HG03575 (cell line): ENCODE results near the gene LEMD2.
"Not testable (repeated sequence)": the region's sequence is repeated elsewhere in the genome, so short reads cannot be mapped to it uniquely, and the experiment has no call there.

Source experiments
- ATAC-seq: cut with Tn5 transposase; IDR thresholded peaks from one replicate; pipeline ENCODE4 v1.9.1; 2021; ENCODE audit not compliant: unreplicated experiment, insufficient number of reproducible peaks, low FRiP score; ENCODE audit errors: extremely low read depth

The LEMD2 gene

DNA sequence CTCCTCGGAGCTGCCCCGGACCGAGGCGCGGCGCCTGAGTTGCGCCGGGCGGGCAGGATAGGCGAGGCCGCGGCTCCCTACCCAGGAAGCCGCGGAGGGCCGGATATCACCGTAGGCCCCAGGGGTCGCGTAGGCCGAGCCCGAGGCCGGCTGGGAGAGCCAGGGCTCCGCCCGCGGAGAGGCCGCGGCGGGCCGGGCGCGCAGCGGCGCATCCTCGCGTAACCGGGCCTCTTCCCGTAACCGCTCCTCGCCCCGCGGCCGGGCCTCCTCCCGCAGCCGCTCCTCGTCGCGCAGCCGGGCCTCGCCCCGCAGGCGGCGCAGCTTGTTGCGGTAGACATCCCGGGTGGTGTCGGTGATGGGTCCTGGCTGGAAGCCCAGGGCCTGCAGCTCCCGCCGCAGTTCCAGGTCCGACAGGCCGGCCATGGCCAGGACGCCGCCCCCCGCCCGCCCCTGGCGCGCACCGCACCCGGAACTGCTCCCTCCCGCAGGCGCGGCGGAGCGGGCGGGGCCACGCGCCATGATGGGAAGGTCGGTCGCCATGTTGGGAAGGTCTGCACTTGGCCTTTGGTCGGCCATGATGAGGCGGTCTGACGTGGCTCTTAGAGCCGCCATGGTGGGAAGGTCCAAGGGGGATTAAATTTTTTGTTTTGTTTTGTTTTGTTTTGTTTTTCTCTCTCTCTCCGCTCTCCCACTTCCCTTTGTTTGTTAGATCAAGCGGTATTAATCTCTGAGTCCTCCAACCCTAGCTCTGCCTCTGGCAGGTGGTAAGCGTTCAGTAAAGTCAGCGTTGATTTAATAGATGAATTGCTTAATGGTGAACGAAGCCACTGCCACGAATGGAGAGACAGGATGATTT is at the start of gene LEMD2:
Gene LEMD2, minus strand, starts transcription at position 437 of the 856 bp plus-strand sequence. Its CDS starts 14 bp downstream, at position 423.
- no peak for ATAC-seq

DNA sequence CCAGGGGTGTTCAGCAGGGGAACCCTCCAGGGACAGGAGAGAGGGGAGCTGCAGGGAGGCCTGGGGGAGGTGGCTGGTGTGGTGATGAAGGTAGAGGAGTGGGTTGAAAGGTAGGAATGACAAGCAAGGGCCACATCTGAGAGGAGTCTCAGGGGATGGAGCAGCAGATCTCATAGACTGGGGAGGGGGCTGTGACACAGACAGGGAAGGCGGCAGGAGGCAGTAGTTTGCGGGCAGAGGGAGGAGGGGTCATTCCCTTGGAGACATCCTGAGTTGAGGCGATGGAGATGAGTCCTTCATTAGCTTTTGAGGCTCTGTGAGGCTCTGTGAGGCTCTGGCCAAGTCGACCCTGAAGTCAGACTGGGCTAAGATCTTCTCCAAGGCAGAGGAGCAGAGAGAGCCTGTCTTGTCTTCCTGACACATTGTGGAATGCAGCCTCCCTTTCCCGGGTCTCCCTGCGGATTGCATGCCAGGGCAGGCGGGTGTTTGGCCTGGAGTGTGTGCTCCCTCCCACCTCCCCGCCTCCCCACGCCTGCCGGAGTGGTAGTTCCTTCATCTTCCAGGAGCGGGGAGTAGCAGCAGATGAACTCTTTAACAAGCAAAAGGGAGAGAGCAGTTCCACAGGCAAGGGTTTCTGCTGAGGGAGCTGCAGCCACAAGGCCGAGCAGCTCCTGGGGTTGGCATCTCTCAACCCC is 49.2 kb upstream of the LEMD2 start:
- ATAC-seq = no peak

DNA sequence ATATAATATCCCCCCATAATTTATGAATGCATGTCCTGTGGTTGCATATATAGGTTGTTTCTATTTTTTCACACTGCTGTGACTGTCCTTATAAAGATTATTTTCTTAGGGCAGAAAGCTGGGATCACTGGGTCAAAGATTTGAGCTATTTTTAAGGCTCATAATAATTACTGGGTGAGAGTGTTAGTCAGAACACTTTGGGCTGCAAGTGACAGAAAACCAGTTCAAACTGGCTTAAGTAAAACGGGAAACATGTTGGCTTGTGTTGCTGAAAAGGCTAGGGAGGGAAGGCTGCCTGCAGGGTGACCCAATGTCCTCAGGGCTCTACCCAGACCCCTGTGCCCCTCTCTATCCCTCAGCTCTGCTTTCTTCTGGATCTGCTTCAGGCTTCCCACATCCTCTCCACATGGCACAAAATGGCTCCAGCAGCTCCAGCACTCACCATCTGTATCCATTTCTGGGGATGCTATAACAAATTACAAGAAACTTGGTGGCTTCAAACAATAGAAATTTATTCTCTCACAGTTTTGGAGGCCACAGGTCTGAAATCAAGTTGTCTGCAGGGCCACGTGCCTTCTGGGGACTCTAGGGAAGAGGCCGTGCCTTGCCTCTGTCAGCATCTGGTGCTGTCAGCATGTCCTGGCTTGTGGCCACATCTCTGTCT is 48.0 kb upstream of the LEMD2 start:
- ATAC-seq = no peak

DNA sequence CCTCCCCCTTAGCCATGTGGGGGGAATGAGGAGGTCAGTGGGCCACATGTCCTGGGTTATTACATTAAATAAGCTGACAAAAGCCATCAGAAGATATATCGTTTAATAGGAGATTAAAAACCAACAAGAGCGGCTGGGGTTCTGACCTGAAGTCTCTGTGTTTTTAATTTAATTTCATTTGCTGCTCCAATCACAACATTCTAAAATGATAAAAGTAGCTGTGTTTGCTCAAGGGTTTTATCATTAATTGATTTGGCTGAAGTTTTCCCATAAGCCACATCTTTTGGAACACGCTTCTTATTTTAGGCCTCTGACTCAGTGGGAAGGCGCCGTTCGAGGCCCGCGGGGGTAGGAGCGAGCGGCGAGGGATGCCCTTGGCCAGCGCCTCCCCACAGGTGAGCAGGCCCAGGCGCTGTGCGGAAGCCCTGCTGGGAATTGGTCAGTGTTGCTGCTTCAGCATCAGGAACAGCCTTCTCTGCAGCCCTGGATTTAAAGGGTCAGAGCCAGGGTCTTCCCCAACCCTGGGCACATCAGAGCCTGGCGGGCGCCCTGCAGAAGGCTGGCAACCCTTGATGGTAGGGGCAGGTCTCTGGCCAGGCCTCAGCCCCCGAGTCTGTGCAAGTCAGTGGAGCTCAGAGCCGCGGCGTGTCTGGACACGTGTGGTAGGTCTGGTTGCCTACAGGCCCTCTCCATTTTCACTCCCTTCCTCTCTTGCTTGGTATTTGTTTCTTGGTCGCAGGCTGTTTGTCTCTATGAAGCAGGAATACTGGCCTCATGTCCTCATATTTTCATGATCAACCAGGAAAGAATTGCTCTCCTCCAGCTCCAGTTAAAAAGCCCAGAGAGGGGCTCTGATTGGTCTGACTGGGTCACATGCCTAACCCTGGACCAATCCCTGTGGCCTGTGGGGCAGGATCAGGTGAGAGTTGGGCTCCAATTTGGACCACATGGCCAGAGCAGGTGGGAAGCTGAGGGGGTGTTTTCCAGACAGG is 45.8 kb upstream of the LEMD2 start:
- ATAC-seq = no peak

DNA sequence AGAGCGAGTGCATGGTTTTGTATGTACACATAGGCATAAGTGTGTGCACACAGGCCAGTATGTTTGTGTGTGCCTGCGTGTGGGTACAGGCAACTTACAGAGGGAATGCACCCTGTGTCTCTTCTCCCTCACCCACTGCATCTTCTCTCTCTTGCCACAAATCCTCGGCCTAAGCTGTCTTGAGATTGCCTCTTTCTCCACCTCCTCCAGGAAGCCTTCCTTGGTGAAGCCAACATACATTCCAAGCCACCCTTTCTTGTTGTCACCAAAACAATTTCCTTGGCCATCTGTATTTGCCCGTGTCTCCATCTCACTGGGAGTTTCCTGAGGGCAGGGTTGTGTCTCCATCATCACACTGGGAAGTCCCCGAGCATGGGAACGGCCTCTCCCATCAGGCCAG is 44.7 kb upstream of the LEMD2 start:
- ATAC-seq = no peak

DNA sequence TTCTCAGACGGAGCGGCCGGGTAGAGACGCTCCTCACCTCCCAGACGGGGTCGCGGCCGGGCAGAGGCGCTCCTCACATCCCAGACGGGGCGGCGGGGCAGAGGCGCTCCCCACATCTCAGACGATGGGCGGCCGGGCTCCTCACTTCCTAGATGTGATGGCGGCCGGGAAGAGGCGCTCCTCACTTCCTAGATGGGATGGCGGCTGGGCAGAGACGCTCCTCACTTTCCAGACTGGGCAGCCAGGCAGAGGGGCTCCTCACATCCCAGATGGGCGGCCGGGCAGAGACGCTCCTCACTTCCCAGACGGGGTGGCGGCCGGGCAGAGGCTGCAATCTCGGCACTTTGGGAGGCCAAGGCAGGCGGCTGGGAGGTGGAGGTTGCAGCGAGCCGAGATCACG is 43.9 kb upstream of the LEMD2 start:
- not testable (repeated sequence) for ATAC-seq

DNA sequence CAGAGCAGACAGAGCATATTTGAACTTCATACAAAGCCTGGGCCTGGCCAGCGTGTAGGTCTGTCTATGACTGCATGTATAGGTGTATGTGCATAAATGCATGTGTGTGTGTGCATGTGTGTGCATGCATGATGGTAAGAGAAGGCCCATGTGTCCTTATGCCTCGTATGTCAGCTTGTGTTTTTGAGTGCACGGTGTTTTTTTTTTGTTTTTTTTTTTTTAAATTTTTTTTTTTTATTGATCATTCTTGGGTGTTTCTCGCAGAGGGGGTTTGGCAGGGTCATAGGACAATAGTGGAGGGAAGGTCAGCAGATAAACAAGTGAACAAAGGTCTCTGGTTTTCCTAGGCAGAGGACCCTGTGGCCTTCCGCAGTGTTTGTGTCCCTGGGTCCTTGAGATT is 42.8 kb upstream of the LEMD2 start:
- not testable (repeated sequence) for ATAC-seq

DNA sequence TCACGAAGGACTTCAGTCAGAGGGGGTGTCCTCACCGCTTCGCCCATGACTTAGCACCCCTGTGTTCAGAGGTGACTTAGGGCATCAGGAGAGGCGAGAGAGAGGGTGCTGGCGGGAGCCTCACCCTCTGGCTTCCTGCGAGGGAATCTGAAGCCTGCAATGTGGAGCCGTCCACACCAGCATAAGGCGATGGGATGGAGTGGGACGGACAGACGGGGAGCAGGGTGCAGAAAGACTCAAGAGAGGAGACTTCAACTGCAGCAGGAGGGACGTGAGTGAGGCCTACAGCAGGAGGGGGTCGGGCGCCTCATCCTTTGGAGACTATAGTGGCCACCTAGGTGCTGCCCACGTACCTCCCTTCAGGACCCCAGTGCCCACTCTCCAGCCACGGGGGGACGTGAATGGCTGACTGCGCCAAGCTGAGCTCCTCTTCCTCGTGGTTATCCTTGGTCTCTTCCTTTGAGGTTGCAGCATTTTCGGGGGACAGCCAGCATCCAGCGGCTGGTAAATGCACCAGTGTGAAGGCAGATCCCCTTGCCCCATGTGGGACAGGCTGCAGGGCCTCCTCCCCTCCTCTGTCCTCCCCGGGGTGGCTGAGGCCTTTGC is 41.8 kb upstream of the LEMD2 start:
- ATAC-seq = no peak

DNA sequence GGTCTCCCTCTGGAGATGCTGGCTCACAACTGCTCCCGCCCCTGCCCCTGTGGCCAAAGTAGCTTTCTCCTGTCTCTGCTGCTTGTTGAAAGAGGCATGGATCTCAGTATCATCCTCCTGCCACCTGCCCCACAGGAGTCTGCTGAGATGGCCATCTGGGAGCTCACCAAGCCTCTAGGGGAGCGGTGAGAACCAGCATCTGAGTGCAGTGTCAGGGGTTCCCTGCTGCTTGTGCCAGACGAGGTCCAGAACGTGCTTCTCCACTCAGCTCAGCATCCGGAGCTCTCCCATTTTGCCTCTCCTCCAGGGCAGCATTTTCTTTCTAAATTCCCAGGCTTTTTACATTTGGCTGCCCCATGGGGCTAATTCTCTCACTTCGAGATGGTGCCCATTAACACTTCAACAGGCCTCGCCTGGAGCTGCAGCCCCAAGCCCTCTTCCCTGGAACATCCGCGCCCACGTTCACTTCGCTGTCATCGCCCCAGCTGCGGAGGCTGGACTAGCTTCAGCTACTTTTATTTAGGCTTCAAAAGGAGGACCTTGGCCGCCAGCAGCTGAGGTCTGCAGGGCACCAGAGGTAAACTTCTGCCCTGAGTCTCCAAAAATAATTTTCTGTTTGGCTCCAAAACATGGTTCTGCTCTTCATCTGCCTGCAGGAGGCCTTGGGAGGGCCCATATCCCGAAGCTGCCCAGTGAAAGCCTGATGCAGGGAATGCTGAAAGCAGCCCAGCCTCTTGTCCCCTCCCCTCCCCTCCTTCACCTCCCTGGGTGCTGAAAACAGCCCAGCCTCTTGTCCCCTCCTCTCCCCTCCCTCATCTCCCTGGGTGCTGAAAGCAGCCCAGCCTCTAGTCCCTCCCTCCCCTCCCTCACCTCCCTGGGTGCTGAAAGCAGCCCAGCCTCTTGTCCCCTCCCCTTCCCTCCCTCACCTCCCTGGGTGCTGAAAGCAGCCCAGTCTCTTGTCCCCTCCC is 40.1 kb upstream of the LEMD2 start:
- no peak for ATAC-seq

DNA sequence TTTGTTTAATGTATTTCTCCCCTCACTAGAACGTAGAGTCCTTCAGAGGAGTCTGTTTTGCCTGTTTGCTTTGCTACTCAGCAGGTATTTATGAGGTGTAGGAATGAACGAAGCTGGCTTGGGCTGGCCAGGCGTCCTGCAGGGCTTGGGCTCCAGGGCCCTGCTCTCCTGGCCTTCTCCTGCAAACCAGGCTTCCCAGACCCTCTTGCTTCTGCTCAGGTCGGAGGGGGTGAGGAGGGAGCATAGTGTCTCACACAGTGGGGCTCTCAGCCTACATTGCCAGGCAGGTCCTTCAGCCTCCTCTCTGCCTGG is 39.5 kb upstream of the LEMD2 start:
- ATAC-seq = no peak

DNA sequence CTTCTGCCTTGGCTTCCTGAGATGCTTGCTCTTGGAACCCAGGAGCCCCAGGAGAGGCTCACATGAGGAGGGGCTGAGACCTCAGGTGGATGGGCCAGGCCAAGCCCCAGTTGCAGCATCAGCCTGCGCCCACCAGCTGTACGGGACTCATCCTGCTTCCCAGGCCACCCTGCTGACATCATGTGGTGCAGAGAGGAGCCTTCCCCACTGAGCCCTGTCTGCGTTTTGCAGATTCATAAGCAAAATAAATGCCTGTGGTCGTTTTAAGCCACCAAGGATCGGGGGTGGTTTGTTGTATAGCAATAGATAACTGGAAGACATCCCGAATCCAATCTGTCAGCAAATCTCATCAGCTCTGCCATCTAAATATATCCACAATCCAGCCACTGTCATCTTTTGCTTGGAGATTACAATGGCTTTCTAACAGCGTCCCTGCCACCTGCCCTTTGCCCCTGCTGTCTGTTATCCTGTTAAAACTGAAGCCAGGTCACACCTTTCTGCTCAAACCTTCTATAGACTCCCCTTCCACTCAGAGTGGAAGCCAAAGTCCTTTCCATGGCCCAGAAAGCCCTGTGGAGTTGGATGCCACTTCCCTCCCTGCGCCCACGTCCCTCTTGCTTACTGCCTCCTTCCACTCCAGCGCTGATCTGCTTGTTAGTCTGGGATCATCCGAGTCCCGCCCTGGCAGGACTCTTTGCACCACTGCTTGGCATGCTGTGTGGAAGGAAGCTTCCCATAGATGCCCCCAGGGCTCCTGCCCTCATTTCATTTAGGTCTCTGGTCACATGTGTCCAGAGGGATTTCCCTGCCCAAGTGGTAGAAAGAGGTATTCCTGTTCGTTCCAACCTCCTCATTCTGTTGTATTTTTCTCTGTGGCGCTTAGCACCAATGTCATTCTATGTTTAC is 38.9 kb upstream of the LEMD2 start:
- no peak for ATAC-seq

DNA sequence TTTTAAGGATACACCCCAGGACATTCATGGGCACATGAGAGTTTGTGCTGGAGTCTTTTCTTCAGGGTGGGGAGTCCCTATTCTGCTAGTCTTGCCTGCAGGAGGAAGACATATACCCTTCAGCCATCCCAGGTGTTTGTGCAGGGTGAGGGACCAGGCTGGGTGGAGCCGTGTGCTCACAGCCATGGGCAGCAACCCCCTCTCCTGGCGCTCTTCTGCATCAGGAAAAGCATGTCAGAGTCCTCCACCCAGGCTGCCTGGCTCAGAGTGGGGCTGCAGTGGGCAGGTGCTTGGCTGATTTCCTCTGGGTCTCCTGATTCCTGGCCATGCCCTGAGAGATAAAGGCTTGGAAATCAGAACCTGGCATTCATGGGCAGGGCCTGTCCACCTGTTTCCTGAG is 37.6 kb upstream of the LEMD2 start:
- no peak for ATAC-seq

DNA sequence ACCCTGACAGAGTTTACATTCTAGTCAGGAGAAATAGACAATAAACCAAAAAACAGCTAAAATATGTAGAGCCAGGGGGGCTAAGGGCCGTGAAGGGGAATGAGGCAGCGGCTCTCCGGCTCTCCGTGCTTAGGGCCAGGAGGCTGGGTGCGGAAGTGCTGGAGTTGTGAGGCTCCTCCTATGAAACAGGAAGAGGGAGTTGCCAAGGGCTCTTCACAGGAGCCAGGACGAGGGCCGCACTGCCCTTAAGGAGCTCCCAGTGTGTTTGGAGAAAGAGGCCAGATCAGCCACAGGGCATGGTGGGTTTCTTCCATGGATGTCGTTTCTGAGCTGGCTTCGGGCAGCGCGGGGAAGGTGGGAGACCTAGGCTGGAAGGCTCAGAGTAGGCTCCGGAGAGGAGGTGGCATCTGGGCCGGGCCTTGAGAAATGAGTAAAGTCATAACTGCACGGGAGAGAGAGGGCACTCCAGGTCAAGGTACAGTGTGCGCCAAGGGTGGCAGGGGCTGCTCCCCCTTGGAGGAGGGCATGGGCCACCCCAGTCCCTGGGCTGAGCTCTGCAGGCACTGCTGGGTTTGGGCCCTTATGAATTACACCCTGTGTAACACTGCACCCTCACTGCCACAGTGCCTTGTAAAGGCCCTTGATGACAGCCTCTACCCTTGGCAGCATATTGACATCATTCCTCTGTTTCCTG is 35.7 kb upstream of the LEMD2 start:
- no peak for ATAC-seq

DNA sequence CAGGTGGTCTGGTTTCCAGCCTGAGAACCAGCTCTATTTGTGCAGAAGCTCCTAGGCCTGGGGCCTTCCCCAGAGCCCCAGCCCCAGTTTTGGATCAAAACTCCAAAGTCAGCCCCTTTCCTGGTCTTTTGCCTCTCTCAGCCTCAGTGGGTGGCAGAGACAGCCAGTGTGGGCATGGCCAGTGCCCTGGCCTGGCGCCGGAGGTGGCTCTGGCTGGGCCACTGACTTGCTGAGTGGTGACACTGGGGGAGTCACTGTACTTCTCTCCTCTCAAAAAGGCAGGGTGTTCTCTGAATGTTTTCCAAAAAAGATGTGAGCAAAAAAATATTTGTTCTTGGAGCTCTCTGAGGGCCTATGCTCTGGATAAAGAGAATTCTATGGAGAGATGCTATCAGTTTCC is 34.9 kb upstream of the LEMD2 start:
- ATAC-seq = no peak

DNA sequence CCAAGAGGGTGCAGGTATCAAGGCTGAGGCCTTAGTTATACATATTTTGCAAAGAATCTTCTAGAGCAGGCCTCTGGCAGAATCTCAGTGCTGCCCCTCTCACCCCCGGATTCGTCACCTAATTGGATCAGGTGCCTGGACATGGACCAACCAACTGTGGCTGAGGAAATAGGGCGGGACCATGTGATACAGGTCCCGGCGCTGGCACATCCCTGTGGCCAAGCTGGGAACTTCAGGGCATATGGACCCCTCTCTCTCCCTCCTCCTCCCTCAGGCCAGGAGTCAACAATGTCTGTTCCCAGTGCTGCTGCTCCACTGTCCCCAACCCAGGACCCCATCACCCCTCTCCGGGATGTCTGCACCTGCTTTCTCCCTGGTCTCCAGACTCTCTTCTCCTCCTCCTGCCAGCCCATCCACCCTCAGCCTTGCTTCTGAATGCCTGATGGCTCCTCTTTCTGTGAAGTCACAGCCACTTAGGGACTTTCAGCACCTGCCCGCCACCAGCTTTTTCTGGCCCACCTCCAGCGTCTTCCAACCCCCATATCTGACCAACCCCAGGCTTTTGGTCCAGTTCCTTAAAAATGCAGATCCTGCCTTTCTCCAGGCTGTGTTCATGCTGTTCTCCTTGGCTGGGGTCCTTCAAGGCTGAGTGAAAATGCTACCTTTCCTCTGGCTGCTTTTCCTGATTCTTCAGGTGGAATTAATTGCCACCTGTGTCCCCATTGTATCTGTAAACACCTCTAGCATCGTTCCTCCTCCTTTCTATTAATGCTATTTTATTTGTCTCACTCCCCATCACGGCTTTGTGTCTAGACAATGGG is 33.9 kb upstream of the LEMD2 start:
- no peak for ATAC-seq
